KOPT-K1 (cell line): ENCODE results near the gene PAX5.

ENCODE experiments used
- H3K27ac ChIP-seq: fragments of 200-600 bp; sonication (generic); 2 replicates; pipeline ENCODE4 v1.5.1; 2016; ENCODE audit warnings: antibody characterized with exemption, mild to moderate bottlenecking, low read depth, low read length; ENCODE audit not compliant: poor library complexity, severe bottlenecking
- H3K36me3 ChIP-seq: fragments of 200-600 bp; sonication (generic); 2 replicates; pipeline ENCODE4 v1.5.1; 2017; ENCODE audit warnings: antibody characterized with exemption, mild to moderate bottlenecking, low read length, moderate library complexity; ENCODE audit not compliant: insufficient read depth
- H3K9me3 ChIP-seq: fragments of 200-600 bp; sonication (generic); 2 replicates; pipeline ENCODE4 v1.5.1; 2017; ENCODE audit warnings: antibody characterized with exemption, low read length, mild to moderate bottlenecking; ENCODE audit not compliant: insufficient read depth, poor library complexity, severe bottlenecking

The PAX5 gene

GRCh38 chr9:36934478-36935065 is 99.5 kb downstream of the PAX5 start:
- Histone ChIP-seq H3K36me3 (no peaks in the 10 kb centered on the region), H3K9me3 (peaks cover 7% of the 10 kb centered on the region), H3K27ac (no peak overlapping the region)

- Histone ChIP-seq H3K27ac (no peak overlapping the region), H3K9me3 (peaks cover 7% of the 10 kb centered on the region), H3K36me3 (no peaks in the 10 kb centered on the region)
Observed at GRCh38 chr9:36933676-36934215, 100.3 kb downstream of the PAX5 start.

GRCh38 chr9:36932198-36932597 is 101.9 kb downstream of the PAX5 start:
- peaks cover 7% of the 10 kb centered on the region for H3K9me3 ChIP-seq
- no peaks in the 10 kb centered on the region for H3K36me3 ChIP-seq
- no peak overlapping the region for H3K27ac ChIP-seq

GRCh38 chr9:36930941-36931340 is 103.1 kb downstream of the PAX5 start:
- Histone ChIP-seq H3K36me3 (no peaks in the 10 kb centered on the region), H3K27ac (no peak overlapping the region), H3K9me3 (peaks cover 7% of the 10 kb centered on the region)

GRCh38 chr9:36929350-36929675 is 104.8 kb downstream of the PAX5 start:
- no peaks in the 10 kb centered on the region for H3K36me3 ChIP-seq

GRCh38 chr9:36928670-36929349 is 105.3 kb downstream of the PAX5 start:
- no peak overlapping the region for H3K27ac ChIP-seq
- H3K36me3 ChIP-seq: no peaks in the 10 kb centered on the region
- peaks cover 7% of the 10 kb centered on the region for H3K9me3 ChIP-seq

More at GRCh38 chr9:36929350-36929675, 104.8 kb downstream of the PAX5 start:
- no peak overlapping the region for H3K27ac ChIP-seq
- peaks cover 7% of the 10 kb centered on the region for H3K9me3 ChIP-seq

- Histone ChIP-seq H3K27ac (no peak overlapping the region), H3K36me3 (no peaks in the 10 kb centered on the region), H3K9me3 (peaks cover 7% of the 10 kb centered on the region)
Observed at GRCh38 chr9:36928210-36928609, 105.9 kb downstream of the PAX5 start.

GRCh38 chr9:36924757-36925432 is 109.2 kb downstream of the PAX5 start:
- Histone ChIP-seq H3K36me3 (no peaks in the 10 kb centered on the region), H3K27ac (no peak overlapping the region), H3K9me3 (no peaks in the 10 kb centered on the region)

GRCh38 chr9:36924071-36924470 is 110.0 kb downstream of the PAX5 start:
- Histone ChIP-seq H3K36me3 (no peaks in the 10 kb centered on the region), H3K27ac (no peak overlapping the region)

GRCh38 chr9:36923025-36923625 is 110.9 kb downstream of the PAX5 start:
- H3K27ac ChIP-seq: no peak overlapping the region
- no peaks in the 10 kb centered on the region for H3K9me3 ChIP-seq
- no peaks in the 10 kb centered on the region for H3K36me3 ChIP-seq

More at GRCh38 chr9:36924071-36924470, 110.0 kb downstream of the PAX5 start:
- H3K9me3 ChIP-seq: no peaks in the 10 kb centered on the region

GRCh38 chr9:36922548-36922947 is 111.5 kb downstream of the PAX5 start:
- Histone ChIP-seq H3K27ac (no peak overlapping the region), H3K36me3 (no peaks in the 10 kb centered on the region)

GRCh38 chr9:36914212-36914577 is 119.9 kb downstream of the PAX5 start:
- H3K36me3 ChIP-seq: no peaks in the 10 kb centered on the region
- H3K27ac ChIP-seq: no peak overlapping the region
- no peaks in the 10 kb centered on the region for H3K9me3 ChIP-seq

More at GRCh38 chr9:36922548-36922947, 111.5 kb downstream of the PAX5 start:
- no peaks in the 10 kb centered on the region for H3K9me3 ChIP-seq

- no peaks in the 10 kb centered on the region for H3K36me3 ChIP-seq
- no peak overlapping the region for H3K27ac ChIP-seq
Observed at GRCh38 chr9:36913393-36914211, 120.5 kb downstream of the PAX5 start.

GRCh38 chr9:36912620-36913019 is 121.4 kb downstream of the PAX5 start:
- H3K36me3 ChIP-seq: no peaks in the 10 kb centered on the region
- H3K9me3 ChIP-seq: no peaks in the 10 kb centered on the region
- no peak overlapping the region for H3K27ac ChIP-seq

More at GRCh38 chr9:36913393-36914211, 120.5 kb downstream of the PAX5 start:
- H3K9me3 ChIP-seq: no peaks in the 10 kb centered on the region
